IPS-NIHi7 (cell line): ENCODE measurements around the gene MTA3.

Experiments used
- DNase-seq: peaks from one replicate; pipeline ENCODE4 v3.0.0; 2012; ENCODE audit warnings: mixed read lengths; ENCODE audit errors: extremely low spot score

MTA3 gene

GRCh38 chr2:42804891-42805290 lies 236.5 kb downstream of the MTA3 start:
- no peak for DNase-seq
